AG04449 (cell line): ENCODE results near the gene KCNIP1.
"Not testable (repeated sequence)": the region's sequence is repeated elsewhere in the genome, so short reads cannot be mapped to it uniquely, and the experiment has no call there.

ENCODE experiments used
- CTCF ChIA-PET: fragments of 350-600 bp; formaldehyde crosslinking; extraction: SDS; loops from one replicate; lab custom pipeline; 2021; ENCODE audit warnings: antibody characterized with exemption; lab: Yijun Ruan, JAX
- POLR2A ChIA-PET: fragments of 400-600, 350-600 bp; formaldehyde crosslinking; extraction: SDS; loops from one replicate; lab custom pipeline; 2020; ENCODE audit warnings: antibody characterized with exemption, inconsistent platforms; lab: Yijun Ruan, JAX
- DNase-seq: peaks from one replicate; pipeline ENCODE4 v3.0.0-alpha.2; 2010; ENCODE audit warnings: low read depth, low spot score
- H3K4me3 ChIP-seq: 2 replicates; pipeline ENCODE4 v1.5.1; 2011; ENCODE audit warnings: low read depth, mild to moderate bottlenecking, control low read depth, low read length
- TF ChIP-seq, protein P1 (sequence below): IDR thresholded peaks from one replicate; pipeline ENCODE4 v1.5.1; 2011; ENCODE audit warnings: mild to moderate bottlenecking, moderate library complexity, low read length, control low read depth, inconsistent platforms; ENCODE audit not compliant: insufficient read depth; ENCODE audit errors: missing control alignments

KCNIP1 gene

DNA sequence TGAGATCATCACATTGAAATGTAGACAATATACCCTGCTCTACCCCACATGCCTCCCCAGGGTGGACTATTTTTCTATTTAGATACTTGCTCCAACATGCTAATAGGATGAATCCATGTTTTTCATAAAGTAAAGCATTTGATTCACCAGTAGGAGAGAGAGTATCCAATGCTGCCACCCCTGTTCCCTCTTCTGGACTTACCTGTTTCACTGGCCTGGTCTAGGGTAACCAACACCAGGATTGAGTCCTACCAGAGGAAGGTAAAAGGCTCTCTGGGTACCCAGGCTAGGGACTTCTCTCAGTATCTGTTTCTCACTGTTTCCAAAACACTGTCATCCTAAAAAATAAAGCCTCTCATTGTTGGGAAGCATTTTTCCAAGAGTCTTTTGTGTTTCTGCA is 249.5 kb downstream of the KCNIP1 start:
- POLR2A ChIA-PET = no interaction called here
- H3K4me3 ChIP-seq = no peak overlapping the region
- TF ChIP-seq, protein P1, sequence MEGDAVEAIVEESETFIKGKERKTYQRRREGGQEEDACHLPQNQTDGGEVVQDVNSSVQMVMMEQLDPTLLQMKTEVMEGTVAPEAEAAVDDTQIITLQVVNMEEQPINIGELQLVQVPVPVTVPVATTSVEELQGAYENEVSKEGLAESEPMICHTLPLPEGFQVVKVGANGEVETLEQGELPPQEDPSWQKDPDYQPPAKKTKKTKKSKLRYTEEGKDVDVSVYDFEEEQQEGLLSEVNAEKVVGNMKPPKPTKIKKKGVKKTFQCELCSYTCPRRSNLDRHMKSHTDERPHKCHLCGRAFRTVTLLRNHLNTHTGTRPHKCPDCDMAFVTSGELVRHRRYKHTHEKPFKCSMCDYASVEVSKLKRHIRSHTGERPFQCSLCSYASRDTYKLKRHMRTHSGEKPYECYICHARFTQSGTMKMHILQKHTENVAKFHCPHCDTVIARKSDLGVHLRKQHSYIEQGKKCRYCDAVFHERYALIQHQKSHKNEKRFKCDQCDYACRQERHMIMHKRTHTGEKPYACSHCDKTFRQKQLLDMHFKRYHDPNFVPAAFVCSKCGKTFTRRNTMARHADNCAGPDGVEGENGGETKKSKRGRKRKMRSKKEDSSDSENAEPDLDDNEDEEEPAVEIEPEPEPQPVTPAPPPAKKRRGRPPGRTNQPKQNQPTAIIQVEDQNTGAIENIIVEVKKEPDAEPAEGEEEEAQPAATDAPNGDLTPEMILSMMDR = no peak
- no peak for DNase-seq
- CTCF ChIA-PET = no interaction called here

DNA sequence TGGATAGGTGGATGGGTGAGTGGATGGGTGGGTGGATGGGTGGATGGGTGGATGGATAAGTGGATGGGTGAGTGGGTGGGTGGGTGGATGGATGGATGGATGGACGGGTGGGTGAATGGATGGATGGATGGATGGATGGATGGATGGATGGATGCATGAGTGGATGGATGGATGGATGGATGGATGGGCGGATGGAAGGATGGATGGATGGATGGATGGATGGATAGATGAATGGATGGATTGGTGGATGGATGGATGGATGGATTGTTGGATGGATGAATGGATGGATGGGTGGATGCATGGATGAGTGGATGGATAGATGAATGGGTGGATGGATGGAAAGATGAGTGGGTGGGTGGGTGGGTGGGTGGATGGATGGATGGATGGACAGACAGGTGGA is 250.7 kb downstream of the KCNIP1 start:
- CTCF ChIA-PET = interaction anchor here (1.6 to 1.9 kb wide), 2 partner anchors 10 to 37 kb away, joined by 7 to 11 read pairs; no protein-coding TSS in a partner anchor
- DNase-seq, POLR2A ChIA-PET, H3K4me3 ChIP-seq: not testable (repeated sequence)

DNA sequence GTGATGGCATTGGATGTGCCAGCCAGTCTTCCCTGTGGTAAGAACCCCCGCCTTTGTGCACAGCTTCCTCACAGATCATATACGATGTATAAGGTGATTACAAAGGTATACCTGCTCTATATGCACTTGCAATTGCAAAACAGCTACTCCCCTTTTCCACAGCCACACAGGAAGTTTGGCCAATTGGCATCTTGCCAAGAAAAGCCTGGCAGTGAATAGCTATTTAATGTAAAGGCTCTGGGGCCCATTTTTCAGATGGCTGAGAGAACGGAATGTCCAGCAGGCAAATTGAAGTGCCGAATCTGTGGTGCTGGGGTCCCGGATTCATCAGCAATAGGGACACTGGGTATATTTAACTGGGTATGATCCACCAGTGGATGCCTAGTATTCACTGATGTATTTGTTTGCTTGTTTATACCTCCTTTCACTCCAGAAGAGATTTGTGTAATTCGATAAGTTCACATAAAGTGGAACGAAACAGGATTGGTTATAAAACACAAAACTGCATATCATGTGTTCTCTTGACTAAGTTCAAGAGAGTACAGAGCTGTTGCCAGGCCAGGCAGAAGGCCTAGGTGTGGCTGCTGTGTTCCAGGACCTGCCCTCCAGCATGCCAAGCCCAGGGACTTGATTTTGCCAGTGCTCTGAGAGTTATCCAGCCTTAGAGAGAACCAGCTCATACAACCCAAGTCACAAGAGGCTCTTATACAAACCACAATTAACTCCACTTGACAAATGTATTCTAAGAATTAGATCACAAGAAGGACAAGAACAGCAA is 252.0 kb downstream of the KCNIP1 start:
- POLR2A ChIA-PET = no interaction called here
- H3K4me3 ChIP-seq = no peak overlapping the region
- CTCF ChIA-PET = interaction anchor here (1.2 to 1.9 kb wide), 3 partner anchors 11 to 40 kb away, joined by 3 to 11 read pairs (median 7); no protein-coding TSS in a partner anchor
- no peak for DNase-seq
- TF ChIP-seq, protein P1 = no peak

DNA sequence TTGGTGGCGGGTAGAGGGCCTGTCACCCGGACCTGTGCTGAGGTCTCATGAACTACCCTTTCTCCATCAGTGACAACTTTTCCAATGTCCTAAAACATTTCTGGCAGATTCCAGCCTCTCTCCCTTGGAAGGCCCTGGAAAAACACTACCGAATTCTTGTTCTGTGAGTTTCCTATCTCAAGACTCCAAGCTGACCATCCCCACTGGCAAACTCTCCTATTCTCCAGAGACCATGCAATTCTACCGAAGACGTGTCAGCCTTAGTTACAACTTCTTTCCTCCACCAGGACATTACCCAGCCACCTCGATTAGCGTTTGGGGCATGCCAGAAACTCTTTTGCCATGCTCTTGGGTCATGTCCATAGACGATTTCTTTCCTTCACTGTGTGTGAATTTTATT is 252.9 kb downstream of the KCNIP1 start:
- POLR2A ChIA-PET = no interaction called here

DNA sequence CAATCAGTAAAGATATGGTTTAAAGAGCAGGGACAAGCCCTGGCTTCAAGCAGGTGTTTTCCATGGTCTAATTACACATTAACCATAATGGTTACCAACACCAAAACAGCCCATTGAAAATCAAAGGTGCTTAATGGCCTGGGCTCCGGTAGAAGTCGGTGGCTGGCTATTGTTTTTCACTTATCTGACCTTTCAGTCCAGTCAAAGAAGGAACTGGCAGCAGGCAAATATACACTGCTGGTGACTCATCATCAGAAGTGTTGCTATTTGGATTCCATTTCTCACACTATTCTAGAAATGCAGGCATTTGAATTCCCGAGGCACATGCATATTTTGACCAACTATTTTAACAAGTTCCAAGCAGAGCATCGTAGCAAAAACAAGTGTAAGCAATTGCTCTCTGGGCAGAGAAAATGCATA is 253.4 kb downstream of the KCNIP1 start:
- ChIA-PET CTCF (no interaction called here), POLR2A (no interaction called here)
- TF ChIP-seq, protein P1 = no peak
- peak; percentile 24 for DNase-seq
- no peak overlapping the region for H3K4me3 ChIP-seq

More for the DNA sequence above, 252.9 kb downstream of the KCNIP1 start:
- CTCF ChIA-PET = interaction anchor here (1.2 kb wide), 1 partner anchor 39 kb away, joined by 3 read pairs; no protein-coding TSS in a partner anchor
- DNase-seq = no peak
- no peak overlapping the region for H3K4me3 ChIP-seq
- TF ChIP-seq, protein P1 = no peak

DNA sequence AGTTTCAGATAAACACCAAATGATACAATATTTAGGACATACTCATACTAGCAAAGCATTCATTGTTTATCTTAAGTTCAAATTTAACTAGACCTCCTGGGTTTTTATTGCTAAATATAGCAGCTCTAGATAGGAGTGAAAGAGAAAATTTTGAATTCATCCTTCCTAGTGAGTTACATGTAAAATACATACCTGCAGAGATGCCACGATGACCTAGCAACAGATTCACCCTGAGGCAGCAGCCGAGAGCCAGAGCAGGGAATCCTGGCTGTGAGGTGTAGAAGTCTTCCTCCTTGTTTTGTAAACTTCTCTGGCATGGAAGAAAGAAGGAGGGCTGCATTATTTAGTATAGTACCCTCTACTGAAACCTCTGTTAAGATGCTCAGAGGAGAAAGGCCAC is 253.8 kb downstream of the KCNIP1 start:
- no peak for DNase-seq
- CTCF ChIA-PET = no interaction called here
- POLR2A ChIA-PET = no interaction called here
- TF ChIP-seq, protein P1 = no peak
- no peak overlapping the region for H3K4me3 ChIP-seq

DNA sequence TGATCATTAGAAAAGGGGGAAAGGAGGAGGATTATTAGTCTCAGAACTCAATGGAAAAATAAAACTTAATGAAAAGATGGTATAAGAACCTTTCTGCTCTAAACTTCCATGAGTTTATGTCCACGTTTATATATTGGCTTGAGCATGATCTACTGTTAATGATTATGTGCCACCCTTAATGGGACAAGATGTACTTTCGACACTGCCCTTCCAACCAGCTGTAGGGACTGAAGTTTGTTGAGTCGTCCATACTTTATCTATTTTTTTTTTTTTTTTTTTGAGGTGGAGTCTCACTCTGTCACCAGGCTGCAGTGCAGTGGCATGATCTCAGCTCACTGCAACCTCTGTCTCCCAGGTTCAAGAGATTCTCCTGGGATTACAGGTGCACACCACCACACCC is 254.7 kb downstream of the KCNIP1 start:
- ChIA-PET POLR2A (no interaction called here), CTCF (interaction anchor here (0.8 kb wide), 1 partner anchor 33 kb away, joined by 3 read pairs; no protein-coding TSS in a partner anchor)
- no peak for DNase-seq
- H3K4me3 ChIP-seq = no peak overlapping the region
- TF ChIP-seq, protein P1 = no peak
